ENCODE measurements around the gene ZNF79.

The ZNF79 gene

GRCh38 chr9:127405344-127406125 is 18.6 kb upstream of the ZNF79 start:
- no peak for TF ChIP-seq ZNF274 (IDR thresholded peaks at IDR 0.05; ENCODE audit: low read depth, low read length)
- no peak overlapping the region for H3K4me3 ChIP-seq (ENCODE audit: low read length)

DNA sequence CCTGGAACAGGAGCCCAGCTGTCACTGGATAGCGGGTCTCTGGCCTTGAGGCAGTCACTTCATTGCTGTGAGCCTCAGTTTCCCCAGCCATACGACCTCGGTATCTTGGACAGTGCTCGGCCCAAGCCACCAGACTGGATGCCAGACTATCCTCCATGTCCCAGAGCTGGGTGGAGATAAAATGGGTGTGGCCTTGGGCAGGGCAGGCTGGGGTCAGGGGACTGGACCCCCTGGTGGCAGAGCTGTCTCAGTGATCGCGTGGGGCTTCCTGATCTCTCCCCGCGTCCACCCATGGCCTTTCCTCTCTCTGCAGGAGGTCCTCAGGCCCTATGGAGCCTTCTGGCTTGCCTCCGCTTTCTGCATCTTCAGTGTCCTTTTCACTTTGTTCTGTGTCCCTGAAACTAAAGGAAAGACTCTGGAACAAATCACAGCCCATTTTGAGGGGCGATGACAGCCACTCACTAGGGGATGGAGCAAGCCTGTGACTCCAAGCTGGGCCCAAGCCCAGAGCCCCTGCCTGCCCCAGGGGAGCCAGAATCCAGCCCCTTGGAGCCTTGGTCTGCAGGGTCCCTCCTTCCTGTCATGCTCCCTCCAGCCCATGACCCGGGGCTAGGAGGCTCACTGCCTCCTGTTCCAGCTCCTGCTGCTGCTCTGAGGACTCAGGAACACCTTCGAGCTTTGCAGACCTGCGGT is 17.2 kb upstream of the ZNF79 start:
- no peak overlapping the region for H3K4me3 ChIP-seq (ENCODE audit: low read length)
- TF ChIP-seq ZNF274 (IDR thresholded peaks at IDR 0.05; ENCODE audit: low read depth, low read length): no peak

GRCh38 chr9:127407492-127407843 is 16.7 kb upstream of the ZNF79 start:
- TF ChIP-seq ZNF274 (IDR thresholded peaks at IDR 0.05; ENCODE audit: low read depth, low read length): no peak
- no peak overlapping the region for H3K4me3 ChIP-seq (ENCODE audit: low read length)

DNA sequence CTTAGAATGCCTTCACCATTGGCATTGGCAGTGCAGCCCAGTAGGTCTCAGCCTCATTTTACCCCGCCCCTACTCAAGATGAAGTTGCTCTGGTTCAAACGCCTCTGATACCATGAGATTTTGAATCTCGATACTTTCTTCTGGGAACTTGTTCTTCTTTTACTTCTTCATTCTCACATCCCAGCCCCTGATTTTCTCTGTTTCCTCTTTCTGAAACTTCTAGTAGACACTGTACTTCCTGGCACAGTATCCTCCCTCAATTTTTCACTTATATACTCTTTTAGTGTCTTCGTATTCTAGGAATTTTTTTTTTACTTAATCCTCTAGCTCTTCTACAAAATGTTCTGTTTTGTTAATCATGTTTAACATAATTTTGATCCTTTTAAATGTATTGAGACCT is 13.1 kb upstream of the ZNF79 start:
- TF ChIP-seq ZNF274 (IDR thresholded peaks at IDR 0.05; ENCODE audit: low read depth, low read length): no peak
- H3K4me3 ChIP-seq (ENCODE audit: low read length): no peak overlapping the region

DNA sequence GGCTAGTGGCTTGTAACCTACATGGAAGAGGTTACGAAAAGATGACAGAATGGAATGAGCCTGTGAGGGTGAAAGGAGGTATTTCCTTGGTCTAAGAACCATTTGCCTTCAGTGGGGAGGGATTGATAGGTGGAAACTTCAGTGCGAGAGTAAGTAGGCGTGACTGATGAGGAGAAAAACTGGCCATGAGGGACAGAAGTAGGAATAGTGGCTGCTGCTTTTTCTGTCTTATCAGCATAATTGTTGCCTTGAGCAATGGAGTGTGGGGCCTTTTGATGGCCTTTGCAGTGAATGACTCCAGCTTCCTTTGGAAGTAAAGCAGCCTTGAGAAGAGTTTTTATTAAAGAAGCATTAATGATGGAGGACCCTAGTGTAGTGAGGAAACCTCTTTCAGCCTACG is 9.0 kb upstream of the ZNF79 start:
- no peak for TF ChIP-seq ZNF274 (IDR thresholded peaks at IDR 0.05; ENCODE audit: low read depth, low read length)
- H3K4me3 ChIP-seq (ENCODE audit: low read length): no peak overlapping the region

- no peak overlapping the region for H3K4me3 ChIP-seq (ENCODE audit: low read length)
- no peak for TF ChIP-seq ZNF274 (IDR thresholded peaks at IDR 0.05; ENCODE audit: low read depth, low read length)
Observed at GRCh38 chr9:127415657-127416056, 8.5 kb upstream of the ZNF79 start.

DNA sequence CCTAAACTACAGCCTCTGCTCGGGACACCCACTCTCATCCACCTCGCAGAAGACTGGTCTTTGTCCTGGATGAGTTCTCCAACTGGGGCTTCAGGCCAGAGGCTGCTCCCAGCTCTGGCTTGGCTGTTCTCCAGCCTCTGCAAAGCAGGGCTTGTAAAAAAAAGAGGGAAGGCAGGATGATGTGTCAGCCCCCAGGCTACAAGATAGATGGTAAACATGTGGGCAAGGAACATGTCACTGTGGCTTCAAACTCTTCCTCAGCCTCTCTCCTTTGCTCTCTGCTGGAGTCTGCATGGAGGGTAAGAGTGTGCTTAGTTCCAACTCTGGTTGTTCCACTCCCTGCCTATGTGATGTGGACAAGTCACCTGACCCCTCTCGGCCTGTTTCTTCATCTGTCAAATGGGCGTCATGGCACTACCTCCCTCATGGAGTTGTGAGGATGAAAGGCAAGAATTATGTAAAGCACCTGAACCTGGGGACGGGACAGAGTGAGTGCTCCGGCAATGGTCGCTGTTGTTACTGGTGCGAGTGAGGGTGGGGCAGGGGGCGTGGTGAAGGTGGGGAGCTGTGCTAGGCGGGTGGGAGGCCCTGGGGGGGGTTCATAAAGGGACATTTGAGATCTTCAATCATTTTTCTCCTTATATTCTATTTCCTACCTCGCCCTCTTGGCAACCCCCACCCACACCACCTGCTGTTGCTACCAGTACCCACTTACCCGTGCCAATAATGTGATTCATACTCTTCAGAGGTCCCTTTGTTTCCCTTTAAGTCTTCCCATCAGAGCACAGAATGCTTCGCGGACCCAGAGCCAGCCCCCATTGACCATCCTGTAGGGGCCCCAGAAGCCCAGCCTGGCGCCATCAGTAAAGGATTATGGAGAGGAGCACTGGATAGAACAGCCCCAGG is 6.8 kb upstream of the ZNF79 start:
- TF ChIP-seq ZNF274 (IDR thresholded peaks at IDR 0.05; ENCODE audit: low read depth, low read length): no peak
- no peak overlapping the region for H3K4me3 ChIP-seq (ENCODE audit: low read length)

DNA sequence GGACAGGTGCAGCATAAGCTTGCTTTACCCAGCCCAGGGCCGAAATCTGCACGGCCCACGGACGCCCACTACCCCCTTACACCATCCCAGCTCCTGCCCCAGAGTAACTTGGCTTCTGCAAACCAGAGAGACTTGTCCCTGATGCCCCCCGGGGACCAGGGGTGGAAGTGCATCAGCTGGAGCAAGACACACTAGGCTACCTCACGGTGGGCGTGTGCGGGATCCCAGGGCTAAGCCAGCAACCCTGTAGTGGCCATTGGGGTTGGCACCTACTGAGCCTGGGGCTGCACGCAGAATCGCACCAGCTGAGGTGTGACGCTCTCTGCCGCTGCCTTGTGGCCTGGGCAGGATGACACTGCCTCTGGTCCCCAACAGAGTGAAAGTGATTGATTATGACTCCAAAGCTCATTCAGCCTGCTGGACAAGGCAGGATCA is 6.1 kb upstream of the ZNF79 start:
- H3K4me3 ChIP-seq (ENCODE audit: low read length): no peak overlapping the region
- TF ChIP-seq ZNF274 (IDR thresholded peaks at IDR 0.05; ENCODE audit: low read depth, low read length): no peak

- no peak overlapping the region for H3K4me3 ChIP-seq (ENCODE audit: low read length)
- TF ChIP-seq ZNF274 (IDR thresholded peaks at IDR 0.05; ENCODE audit: low read depth, low read length): no peak
Observed at GRCh38 chr9:127419348-127419747, 4.8 kb upstream of the ZNF79 start.

GRCh38 chr9:127421057-127421456 is 3.1 kb upstream of the ZNF79 start:
- no peak for TF ChIP-seq ZNF274 (IDR thresholded peaks at IDR 0.05; ENCODE audit: low read depth, low read length)
- H3K4me3 ChIP-seq (ENCODE audit: low read length): no peak overlapping the region

- no peak overlapping the region for H3K4me3 ChIP-seq (ENCODE audit: low read length)
Observed at GRCh38 chr9:127422133-127422782, 1.9 kb upstream of the ZNF79 start.

GRCh38 chr9:127422787-127423186 is 1.4 kb upstream of the ZNF79 start:
- H3K4me3 ChIP-seq (ENCODE audit: low read length): peak overlapping the region; percentile 75

More at GRCh38 chr9:127422133-127422782, 1.9 kb upstream of the ZNF79 start:
- no peak for TF ChIP-seq ZNF274 (IDR thresholded peaks at IDR 0.05; ENCODE audit: low read depth, low read length)

DNA sequence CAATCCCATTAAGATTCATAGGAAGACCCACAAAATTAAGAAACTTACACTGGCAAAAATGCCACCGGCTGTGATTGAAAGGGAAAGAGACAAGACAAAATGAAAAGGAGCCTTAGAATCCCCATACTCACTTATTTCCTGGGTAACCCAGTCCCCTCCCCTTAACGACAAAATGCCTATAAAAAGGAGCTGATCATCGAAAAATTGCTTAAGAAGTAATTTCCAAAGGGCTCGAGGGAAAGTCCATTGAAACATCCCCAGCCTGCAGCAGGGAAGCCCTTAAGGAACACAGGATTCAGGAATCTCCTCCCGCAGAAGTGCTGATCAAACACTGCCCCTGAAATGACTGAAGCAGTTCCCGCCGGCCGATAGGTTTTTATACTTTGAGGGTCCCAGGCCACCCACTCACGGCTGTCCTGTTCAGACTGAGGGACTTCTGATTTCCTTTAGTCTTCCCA is 677 bp upstream of the ZNF79 start:
- no peak for TF ChIP-seq ZNF274 (IDR thresholded peaks at IDR 0.05; ENCODE audit: low read depth, low read length)

More at GRCh38 chr9:127422787-127423186, 1.4 kb upstream of the ZNF79 start:
- no peak for TF ChIP-seq ZNF274 (IDR thresholded peaks at IDR 0.05; ENCODE audit: low read depth, low read length)

DNA sequence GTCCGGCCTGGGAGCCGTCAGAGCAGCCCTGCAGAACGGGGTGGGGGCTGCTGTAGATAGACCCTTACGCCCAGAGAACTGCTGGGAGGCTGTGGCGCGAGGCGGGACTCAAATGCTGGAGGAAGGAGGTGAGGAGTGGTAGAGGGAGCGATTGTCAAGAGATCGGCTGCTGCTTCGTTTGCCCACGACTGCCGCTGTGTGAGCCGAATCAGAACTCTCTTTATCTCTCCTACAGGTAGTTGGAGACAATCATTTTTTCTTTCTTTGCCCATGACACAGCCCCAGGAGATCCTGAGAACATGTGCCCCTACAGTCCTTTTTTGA is 456 bp downstream of the ZNF79 start:
- peak overlapping the region; percentile 75 for H3K4me3 ChIP-seq (ENCODE audit: low read length)
- no peak for TF ChIP-seq ZNF274 (IDR thresholded peaks at IDR 0.05; ENCODE audit: low read depth, low read length)

More for the DNA sequence above, 677 bp upstream of the ZNF79 start:
- H3K4me3 ChIP-seq (ENCODE audit: low read length): peak overlapping the region; percentile 75

Measured in GM08714 (cell line).